Measurements from ENCODE around the gene ATP2A2. TPM values are rescaled to one million over a fixed set of nuclear protein-coding genes. Genes with fewer than 3 reads are reported as not detected.
A peak's percentile ranks its signal among the peaks of the same experiment; 100 is the strongest.
"Not testable (repeated sequence)": the region's sequence is repeated elsewhere in the genome, so short reads cannot be mapped to it uniquely, and the experiment has no call there.

Gene ATP2A2
- 94.4 TPM for total RNA-seq (ENCODE audit: insufficient read depth, low replicate concordance)

DNA sequence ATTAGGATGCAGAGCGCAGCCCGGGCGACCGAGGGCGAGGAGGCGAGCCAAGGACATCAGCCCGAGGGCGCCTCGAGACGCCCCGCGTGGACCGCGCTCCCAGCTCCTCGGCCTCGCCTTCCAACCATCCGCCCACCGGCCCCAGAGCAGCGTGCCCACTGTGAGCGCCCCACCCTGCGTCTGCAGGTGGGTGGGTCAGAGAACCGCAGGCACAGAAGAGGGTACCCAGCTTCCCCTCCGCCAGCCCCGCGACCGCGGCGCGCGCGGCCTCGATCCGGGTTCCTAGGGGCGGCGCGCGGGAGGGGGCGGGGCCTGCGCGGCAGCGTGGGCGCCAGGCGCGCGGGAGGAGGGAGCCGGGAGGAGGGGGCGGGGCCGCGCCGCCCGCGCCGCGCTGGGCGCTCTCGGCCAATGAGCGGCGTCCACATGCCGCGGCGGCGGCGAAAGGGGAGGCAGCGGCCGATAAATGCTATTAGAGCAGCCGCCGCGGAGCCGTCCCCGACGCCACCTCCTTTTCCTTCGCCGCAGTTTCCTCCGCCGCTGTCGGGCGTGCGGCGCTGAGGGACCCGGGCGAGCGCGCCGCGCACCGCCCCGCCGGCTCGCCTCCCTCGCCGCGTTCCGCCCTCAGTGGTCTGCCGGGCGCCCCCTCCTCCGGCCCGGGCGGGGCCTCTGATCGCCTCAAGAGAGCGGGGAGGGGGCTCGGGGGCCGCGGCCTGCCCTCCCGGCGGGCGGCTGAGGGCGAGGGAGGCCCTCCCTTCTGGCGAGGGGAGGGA lies at the start of gene ATP2A2:
ATP2A2 (plus strand) TSS at position 469 of the 770 bp plus-strand sequence. CDS start 543 bp downstream, outside the sequence.
- peak; percentile 92 for DNase-seq (ENCODE audit: low spot score)

DNA sequence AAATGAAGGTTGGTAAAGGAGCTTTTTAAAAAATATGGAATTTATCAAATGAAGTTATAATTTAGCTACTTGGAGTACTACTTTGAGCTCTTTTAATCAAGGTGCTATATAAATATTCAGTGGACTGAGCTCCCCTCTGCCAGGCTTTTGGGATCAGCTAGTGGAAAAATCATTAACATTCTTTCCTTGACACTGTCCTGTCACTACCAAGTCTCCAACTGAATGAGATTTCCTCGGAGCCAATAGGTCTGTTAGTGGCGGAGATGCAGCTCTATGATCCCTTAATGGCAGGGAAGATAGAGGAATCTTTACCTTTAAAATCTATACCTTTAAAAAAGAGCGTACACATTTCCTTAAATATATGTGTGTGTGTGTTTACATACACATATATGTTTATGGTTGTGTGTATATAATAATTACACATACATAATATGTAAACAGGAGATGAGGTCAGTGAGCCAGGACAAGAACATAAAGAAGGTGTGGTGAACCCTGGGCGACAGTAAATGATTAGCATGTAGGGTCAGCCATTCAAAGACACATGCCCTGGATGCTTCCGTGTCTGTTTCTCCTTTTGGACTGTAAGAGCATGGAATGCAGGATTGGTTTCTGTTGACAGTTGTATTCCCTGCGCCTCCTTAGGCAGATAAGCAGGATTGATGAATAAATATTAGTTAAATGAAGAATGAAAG lies 47.7 kb upstream of the ATP2A2 start:
- no peak for DNase-seq (ENCODE audit: low spot score)

DNA sequence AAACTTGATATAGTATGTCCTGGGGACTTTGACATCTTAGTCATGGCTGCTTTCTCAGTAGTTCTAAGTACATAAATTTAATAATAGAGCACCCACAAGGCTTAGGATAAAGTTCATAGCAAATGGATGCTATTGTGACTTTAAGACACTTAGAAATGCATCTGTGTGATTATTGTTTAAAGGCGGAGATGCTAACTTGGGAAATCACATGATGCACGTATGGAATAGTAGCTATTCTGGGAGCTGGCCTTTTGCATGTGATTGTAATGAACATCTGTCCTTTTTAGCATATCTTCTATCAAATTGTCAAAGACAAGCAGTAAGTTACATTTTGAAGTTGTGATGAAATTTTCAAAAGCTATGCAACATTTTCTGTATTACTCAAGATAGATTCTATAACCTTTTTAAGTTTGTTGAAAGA lies 46.7 kb upstream of the ATP2A2 start:
- no peak for DNase-seq (ENCODE audit: low spot score)

DNA sequence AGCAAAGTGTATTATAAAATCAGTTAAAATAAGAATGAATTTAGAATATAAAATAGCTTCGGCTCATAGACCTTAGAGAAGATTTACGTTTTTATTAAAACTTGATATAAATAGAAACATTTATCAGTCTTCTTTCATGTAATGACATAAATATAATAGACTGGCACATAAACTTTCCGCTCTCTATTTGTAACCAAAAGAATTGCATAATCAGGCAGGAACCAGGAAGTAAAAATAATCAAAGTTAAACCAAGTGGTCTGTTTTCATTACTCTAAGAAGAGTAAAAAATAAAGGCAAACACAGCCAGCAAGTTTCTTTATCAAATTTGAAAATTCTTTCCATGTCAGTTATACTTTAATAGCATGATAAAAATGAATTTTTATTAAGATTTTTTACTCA lies 46.3 kb upstream of the ATP2A2 start:
- DNase-seq (ENCODE audit: low spot score): peak; percentile 35

DNA sequence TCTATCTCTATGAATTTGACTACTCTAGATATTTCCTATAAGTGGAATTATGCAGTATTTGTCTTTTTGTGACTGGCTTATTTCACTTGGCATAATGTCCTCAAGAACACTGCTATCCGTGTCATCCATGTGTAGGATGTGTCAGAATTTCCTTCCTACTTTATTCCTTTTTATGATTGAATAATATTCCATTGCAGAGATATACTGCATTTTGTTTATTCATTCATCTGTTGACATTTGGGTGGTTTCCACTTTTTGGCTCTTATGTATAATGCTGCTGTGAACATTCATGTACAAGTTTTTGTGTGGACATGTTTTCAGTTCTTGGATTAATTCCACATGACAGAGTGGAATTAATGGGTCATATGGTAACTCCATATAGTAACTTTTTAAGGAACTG lies 45.7 kb upstream of the ATP2A2 start:
- no peak for DNase-seq (ENCODE audit: low spot score)

DNA sequence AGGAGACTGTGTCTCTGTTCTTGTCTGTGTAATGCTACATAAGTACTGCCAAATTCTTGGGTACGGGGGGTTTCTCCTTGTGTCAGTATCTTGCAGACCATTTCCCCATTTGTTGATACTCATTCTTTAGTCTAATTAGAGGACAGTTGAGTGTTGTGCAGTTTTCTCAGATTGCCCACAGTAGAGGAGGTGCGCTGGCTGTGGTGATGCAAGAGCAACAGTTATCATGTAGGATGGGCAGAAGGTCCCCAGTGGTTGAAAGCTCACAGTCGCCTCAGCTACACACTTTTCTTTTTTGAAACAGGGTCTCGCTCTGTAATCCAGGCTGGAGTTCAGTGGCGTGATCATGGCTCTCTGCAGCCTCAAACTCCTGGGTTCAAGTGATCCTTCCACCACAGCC lies 37.8 kb upstream of the ATP2A2 start:
- DNase-seq (ENCODE audit: low spot score): no peak

DNA sequence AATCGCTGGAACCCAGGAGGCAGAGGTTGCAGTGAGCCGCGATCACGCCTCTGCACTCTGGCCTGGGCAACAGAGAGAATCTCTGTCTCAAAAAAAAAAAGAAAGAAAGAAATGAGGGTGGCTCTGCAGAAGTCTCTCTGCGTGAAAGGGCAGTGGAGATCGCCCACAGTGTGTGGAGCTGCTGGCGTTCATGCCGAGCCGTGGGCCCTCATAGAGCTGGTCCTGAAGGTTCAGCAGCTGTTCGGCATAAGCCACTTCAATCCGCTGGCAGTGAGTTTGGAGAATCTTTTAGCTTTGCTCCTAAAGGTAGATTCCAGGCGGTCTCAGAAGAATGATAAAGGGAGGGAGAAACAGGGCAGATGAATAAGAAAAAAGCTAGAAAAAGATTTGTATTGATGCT lies 36.7 kb upstream of the ATP2A2 start:
- DNase-seq (ENCODE audit: low spot score): no peak

DNA sequence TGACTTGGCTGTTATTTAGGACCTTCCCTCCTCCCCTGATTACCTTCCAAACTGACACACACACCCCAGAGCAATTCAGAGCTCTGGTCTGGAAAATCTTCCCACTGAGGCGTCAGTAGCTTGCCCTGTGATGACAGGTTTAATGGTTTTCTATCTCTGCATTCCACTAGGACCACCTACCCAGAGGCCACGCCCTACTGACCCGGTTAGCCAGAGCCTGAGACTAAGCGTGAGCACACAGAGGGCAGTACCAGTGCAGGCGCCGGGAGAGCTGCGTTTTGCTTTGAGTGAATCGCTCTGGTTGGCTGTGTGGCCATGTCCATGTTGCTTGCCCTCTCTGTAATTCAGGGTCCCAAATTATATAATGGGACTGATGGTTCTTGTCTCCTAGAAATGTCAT lies 36.2 kb upstream of the ATP2A2 start:
- peak; percentile 42 for DNase-seq (ENCODE audit: low spot score)

DNA sequence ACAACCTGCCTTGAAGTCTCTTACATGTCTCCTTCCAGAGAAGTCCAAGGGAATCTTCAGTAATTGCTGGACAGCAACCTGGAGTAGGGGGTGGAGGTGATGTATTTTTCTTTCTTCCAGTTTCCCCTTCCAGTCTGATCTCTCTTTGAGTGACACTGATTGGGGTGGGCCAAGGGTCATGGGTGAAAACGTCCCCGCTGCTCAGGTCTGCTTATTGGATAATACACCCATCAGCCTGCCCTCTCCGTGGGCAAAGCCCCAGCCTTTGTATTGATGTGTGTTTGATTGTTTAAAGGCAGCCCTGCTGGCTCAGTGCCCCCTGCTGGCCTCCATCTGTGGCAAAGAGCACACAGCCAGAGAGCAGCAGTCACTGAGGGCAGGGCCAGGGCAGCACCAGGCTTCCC lies 35.7 kb upstream of the ATP2A2 start:
- no peak for DNase-seq (ENCODE audit: low spot score)

DNA sequence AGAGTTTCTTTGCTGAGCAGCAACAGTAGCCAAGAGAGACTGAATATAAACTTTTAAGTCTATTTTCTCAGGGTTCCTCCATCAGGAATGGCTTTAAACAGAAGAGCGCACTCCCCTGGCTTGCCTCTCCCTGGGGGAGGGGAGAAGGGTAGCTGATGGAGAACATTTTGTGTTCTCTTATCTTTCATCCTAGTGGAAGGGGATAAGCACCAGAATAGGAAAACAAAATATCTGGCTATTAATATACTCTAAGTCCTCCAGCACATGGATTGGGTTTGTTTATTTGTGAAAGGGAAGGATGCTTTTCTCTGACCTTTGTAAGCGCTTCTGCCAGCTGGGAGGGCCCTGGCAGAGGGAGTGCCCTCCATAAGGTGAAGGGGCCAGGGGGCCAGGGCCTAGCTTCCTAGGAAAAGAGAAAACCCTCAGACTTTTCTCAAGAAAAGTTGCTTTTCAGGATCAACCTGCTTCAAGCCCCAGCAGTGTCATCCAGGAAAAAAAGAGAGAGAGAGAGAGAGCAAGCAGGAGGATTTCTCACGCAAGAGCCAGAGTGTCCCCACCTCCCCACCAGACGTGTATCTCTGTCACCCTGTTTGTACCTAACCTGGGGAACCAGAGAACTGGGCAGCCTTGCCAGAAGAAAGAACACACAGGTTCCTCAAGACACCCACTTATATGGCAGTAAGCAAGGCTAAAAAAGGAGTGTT lies 34.3 kb upstream of the ATP2A2 start:
- peak; percentile 65 for DNase-seq (ENCODE audit: low spot score)

DNA sequence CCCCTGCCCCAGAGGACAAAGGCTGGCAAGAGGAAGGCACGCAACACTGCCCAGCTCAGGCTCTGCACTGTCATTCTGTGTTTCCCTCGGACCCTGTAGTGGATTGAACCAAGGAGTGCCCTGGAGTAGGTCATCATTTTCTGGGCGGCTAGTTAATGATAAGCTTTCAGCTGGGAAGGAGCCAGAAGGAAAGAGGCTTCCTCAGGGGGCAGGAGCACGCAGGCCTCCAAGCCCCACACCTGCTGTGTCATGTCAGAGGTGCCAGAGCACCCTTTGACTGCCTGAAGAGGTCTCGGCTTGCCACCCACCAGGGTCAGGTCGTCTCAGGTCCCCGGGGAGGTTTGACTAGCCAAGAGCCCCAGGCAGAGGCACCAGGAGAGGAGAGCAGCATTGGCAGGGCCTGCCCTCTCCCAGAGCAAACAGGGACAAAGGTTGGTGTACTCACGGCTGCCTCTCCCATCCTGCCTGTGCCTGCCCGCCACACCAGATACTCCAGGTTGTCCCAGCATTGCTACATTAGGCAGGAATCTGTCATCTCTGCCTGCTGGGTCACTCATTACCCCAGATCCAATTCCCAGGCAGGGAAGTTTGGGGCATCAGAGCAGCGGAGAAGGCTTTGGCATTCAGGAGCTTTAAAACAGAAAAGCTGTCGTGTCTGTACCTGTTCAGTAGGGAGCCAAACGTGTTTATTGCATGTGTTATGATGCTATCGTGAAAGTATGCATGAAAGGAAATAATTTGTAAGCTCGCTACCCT lies 33.5 kb upstream of the ATP2A2 start:
- peak; percentile 77 for DNase-seq (ENCODE audit: low spot score)

DNA sequence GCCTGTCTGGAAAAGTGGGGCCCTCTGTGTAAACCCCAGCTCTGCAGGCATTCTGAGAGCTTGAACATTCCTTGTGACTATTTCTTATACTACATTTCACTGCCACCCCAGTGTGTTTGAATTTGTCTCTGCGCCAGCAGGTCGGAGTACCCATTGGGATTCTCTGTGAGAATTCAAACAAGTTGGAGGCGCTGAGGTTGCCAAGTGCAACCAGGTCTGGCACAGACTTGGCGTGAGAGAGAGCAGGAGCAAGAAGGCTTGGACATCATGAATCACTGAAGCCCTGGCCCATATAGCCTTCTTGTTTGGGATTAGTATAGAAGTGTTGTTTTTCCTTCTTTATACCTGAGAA lies 33.0 kb upstream of the ATP2A2 start:
- DNase-seq (ENCODE audit: low spot score): no peak

DNA sequence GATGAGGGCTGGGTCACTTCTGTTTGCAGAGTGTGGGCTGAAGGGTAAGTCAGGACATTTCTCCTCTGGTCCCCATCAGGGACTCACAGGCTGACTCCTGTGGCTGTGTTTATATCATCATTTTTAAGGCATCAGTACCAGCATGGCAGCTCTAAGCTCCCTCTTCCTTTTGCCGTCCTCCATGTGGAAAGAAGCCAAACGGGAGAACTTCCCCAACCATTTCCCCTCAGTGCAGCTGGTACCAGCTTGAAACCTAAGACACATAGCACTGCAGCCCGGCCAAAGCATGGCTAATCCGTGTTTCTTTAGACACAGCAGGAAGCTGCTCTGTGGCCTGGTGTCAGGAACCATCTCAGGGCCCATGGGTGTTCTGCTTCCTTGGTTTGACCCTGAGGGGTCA lies 31.9 kb upstream of the ATP2A2 start:
- peak; percentile 40 for DNase-seq (ENCODE audit: low spot score)

DNA sequence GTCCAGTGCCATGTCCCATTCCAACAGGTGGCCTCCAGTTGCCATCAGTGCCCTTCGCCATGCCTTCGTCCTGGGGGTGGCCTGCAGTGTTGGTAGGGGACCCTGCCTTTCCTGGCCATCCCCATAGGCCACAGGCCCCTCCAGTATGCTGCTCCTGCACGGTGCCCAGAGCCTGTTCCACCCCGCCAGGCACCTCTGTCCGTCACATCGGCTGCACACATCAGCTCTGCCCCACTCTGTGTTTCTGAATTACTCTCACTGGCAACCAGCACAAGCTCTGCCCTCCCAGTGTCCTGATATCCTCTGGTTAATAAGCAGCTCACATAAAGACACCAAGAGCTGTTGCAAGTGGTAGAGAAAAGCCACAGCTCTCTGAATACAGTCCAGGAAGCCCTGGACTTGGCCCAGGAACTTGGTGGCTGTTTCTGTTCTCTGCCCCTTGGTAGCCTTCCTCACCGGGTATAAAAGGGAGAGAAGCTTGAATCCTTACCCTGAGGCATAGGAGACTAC lies 31.3 kb upstream of the ATP2A2 start:
- DNase-seq (ENCODE audit: low spot score): no peak

DNA sequence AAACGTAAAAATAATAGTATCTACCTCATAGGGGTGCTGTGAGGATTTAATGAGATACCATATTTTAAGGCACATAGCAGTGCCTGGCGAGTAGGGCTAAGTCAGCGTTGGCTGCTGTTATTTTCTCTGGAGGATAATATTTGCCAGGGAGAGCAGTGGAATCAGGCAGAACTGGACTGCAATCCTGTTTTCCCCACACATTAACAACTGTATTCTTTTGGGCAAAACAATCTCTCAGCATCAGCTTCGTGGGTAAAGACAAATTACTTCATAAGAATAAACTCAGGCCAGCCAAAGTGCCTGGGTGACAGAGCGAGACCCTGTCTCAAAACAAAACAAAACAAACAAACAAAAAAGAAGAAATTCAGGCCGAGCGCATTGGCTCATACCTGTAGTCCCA lies 29.7 kb upstream of the ATP2A2 start:
- DNase-seq (ENCODE audit: low spot score): no peak

DNA sequence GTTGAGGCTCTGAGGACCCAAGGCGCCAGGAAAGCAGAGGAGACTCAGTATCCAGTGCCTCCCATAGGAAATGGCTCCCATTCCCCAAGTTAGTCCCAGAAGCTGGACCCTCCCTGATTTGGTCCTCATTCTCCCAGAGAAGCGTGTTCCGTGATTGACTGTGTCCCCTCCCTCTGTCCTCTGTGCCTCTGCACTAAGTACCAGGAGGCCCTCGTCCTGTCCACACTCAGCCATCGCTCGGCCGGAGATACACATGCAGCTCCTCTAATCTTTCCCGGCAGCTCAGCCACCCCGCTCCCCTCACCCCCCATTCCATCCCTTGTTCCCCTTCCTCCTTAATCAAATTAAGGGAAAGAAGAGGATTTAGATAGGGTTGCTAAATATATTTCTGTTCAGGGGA lies 28.3 kb upstream of the ATP2A2 start:
- no peak for DNase-seq (ENCODE audit: low spot score)

DNA sequence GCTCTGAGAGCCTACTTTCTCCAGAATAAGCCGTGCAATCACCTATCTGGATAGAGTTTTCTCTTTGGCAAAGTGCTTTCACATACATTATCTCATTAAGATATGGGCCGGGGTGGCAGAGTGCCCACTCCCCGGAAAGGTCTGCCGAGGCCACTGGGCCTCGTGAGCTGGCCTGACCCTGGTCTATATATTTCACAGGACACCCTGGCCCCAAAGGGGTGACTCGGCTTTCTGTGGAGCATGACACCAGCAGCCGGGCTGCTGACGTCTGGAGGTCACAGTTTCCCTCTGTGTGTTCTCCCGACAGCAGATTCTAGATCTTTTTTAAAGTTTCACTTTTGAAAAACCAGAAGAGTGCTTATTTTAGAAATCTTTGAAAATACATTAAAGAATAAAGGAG lies 27.9 kb upstream of the ATP2A2 start:
- DNase-seq (ENCODE audit: low spot score): peak; percentile 42

DNA sequence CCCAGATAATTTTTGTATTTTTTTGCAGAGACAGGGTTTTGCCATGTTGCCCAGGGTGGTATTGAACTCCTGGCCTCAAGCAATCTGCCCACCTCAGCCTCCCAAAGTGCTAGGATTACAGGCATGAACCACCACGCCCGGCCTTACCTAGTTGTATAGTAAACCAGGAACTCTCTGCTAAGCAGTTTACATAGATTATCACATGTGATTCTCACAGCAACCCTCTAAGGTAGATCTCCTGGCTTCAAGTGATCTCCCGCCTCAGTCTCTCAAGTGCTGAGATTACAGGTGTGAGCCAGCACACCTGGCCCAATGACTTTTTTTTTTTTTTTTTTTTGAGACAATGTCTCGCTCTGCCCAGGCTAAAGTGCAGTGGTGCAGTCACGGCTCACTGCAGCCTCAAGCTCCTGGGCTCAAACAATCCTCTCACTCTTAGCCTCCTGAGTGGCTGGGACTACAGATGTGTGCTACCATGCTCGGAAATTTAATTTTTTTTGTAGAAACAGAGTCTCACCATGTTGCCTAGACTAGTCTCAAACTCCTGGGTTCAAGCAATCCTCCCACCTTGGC lies 26.0 kb upstream of the ATP2A2 start:
- DNase-seq (ENCODE audit: low spot score): no peak

DNA sequence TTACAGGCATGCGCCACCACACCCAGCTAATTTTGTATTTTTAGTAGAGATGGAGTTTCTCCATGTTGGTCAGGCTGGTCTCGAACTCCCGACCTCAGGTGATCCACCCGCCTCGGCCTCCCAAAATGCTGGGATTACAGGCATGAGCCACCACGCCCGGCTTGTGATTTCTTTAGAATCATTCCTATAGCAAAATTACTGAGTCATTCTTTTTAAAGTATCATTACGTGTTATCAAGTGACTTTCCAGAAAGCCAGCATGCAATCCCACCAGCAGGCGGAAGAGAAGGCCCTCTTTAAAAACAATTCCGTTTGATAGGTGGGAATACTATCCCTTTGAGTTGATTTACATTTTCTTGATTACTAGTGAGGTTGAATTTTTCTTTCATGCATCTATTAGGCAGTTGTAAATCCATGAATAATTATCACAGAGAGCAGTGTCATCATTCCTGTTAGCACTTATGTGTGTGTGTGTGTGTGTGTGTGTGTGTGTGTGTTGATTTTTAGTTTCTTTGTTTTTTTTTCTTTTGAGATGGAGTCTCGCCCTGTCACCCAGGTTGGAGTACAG lies 25.1 kb upstream of the ATP2A2 start:
- DNase-seq (ENCODE audit: low spot score): not testable (repeated sequence)

DNA sequence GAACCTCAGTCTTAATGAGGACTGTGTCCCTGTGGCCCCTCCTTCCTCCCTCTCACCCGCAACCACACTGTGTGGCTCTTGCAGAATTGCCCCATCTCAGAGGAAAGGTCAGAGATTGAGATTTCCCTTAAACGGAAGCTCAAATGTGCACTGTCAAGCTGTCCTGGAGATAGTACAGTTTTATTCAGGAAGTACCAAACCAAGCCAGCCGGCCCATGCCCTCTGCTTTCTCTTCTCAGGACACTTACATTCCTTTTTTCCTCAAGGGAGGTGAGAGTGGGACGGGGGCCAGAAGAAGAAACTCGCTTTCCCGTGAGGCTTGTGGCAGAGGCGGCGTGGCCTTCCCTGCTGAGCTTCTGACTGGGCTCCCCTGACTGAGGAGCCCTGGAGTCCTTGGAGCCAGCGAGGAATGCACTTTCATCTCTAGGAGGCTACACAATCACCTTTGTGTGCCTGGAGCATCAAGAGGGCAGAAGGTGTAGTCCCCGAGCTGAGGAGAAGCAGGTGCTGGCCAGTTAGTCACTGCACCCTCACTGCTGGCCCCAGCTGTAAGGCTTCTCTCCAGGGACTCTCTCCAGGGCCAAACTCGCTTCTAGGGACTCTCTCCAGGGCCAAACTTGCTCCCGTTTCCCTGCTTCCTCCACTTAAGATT lies 24.1 kb upstream of the ATP2A2 start:
- peak; percentile 33 for DNase-seq (ENCODE audit: low spot score)

All from umbilical cord (tissue), 2 donors.